ENCODE measurements around the gene LMTK2.

DNA sequence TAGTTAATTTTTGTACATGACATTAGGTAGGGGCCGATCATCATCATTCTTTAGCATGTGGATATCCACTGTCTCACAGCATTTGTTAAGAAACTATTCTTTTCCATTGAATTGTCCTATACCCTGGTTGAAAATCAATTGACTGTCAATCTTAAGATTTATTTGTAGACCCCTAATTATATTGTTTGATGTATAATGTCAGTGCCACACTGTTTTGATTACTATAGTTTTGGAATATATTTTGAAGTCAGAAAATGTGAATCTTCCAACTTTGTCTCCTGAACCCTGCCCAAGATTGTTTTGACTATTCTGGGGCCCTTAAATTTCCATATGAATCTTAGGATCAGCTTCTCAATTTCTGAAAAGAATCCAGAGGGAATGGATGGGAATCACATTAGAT, 6.6 kb upstream of the LMTK2 start:
- TF ChIP-seq, protein P1, sequence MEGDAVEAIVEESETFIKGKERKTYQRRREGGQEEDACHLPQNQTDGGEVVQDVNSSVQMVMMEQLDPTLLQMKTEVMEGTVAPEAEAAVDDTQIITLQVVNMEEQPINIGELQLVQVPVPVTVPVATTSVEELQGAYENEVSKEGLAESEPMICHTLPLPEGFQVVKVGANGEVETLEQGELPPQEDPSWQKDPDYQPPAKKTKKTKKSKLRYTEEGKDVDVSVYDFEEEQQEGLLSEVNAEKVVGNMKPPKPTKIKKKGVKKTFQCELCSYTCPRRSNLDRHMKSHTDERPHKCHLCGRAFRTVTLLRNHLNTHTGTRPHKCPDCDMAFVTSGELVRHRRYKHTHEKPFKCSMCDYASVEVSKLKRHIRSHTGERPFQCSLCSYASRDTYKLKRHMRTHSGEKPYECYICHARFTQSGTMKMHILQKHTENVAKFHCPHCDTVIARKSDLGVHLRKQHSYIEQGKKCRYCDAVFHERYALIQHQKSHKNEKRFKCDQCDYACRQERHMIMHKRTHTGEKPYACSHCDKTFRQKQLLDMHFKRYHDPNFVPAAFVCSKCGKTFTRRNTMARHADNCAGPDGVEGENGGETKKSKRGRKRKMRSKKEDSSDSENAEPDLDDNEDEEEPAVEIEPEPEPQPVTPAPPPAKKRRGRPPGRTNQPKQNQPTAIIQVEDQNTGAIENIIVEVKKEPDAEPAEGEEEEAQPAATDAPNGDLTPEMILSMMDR (IDR thresholded peaks at IDR 0.05; ENCODE audit: insufficient read depth, low read length, poor library complexity, severe bottlenecking): no peak
- no peak for TF ChIP-seq EZH2phosphoT487 (conservative IDR thresholded peaks at IDR 0.05; ENCODE audit: low read length)

Data from SU-DHL-6 (cell line).